Measurements from ENCODE around the gene LRRIQ4.

DNA sequence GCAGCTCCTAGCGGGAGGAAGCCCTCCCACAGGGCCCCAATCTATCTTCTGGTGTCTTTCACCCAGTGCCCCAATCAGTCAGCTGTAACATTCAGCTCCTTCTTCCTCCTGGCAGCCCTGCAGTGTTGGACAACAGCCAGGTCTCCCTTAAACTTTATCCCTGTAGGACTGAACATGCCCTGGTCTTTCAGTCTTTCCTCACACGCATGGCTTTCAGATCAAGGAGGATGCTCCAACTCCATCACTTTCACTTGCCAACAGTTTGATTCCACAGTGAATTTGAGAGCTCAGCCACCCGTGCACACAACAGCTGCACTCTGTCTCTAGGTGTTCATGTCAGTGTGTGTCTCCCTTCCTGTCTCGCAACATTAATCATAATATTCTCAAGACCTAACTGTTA is 28.5 kb downstream of the LRRIQ4 start:
- TF ChIP-seq, protein P1, sequence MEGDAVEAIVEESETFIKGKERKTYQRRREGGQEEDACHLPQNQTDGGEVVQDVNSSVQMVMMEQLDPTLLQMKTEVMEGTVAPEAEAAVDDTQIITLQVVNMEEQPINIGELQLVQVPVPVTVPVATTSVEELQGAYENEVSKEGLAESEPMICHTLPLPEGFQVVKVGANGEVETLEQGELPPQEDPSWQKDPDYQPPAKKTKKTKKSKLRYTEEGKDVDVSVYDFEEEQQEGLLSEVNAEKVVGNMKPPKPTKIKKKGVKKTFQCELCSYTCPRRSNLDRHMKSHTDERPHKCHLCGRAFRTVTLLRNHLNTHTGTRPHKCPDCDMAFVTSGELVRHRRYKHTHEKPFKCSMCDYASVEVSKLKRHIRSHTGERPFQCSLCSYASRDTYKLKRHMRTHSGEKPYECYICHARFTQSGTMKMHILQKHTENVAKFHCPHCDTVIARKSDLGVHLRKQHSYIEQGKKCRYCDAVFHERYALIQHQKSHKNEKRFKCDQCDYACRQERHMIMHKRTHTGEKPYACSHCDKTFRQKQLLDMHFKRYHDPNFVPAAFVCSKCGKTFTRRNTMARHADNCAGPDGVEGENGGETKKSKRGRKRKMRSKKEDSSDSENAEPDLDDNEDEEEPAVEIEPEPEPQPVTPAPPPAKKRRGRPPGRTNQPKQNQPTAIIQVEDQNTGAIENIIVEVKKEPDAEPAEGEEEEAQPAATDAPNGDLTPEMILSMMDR (IDR thresholded peaks at IDR 0.05; ENCODE audit: low read depth, low read length) = no peak
- TF ChIP-seq EZH2phosphoT487 (IDR thresholded peaks at IDR 0.05; ENCODE audit: low read depth) = no peak
